Endothelial cell (in vitro differentiated cells): ENCODE data around the gene MYL3. TPM values are rescaled to one million over a fixed set of nuclear protein-coding genes. Genes with fewer than 3 reads are reported as not detected.

Experiments used
- DNase-seq: peaks from one replicate; pipeline ENCODE4 v3.0.0; 2021; ENCODE audit warnings: low spot score
- H3K27ac Mint-ChIP-seq: one replicate; pipeline ENCODE4 v1.8.0; 2021; ENCODE audit warnings: mixed read lengths, inconsistent platforms; ENCODE audit not compliant: unreplicated experiment
- H3K27me3 Mint-ChIP-seq: one replicate; pipeline ENCODE4 v1.8.0; 2021; ENCODE audit warnings: mild to moderate bottlenecking, moderate library complexity, mixed read lengths, inconsistent platforms; ENCODE audit not compliant: unreplicated experiment
- H3K36me3 Mint-ChIP-seq: one replicate; pipeline ENCODE4 v1.8.0; 2021; ENCODE audit warnings: mild to moderate bottlenecking, low read depth, mixed read lengths, inconsistent platforms; ENCODE audit not compliant: unreplicated experiment
- H3K4me1 Mint-ChIP-seq: one replicate; pipeline ENCODE4 v1.8.0; 2021; ENCODE audit warnings: mild to moderate bottlenecking, mixed read lengths, inconsistent platforms; ENCODE audit not compliant: unreplicated experiment
- H3K4me3 Mint-ChIP-seq: one replicate; pipeline ENCODE4 v1.8.0; 2021; ENCODE audit warnings: mild to moderate bottlenecking, mixed read lengths, inconsistent platforms; ENCODE audit not compliant: unreplicated experiment
- H3K9me3 Mint-ChIP-seq: one replicate; pipeline ENCODE4 v1.8.0; 2021; ENCODE audit warnings: mixed read lengths, inconsistent platforms; ENCODE audit not compliant: unreplicated experiment
- total RNA-seq: library from RNA; stranded (reverse); fragmentation: NEBNext Ultra II Directional; extraction: Animal tissue kit (Norgen Biotek cat#: 25700); gene quantifications from one replicate; pipeline ENCODE4 v1.2.1, GENCODE V29; 2021; ENCODE audit not compliant: unreplicated experiment
- TF ChIP-seq, protein P1 (sequence below): fragments of 200-600 bp; sonication (generic); IDR thresholded peaks from one replicate; pipeline ENCODE4 v1.5.0; 2021; ENCODE audit warnings: antibody characterized with exemption; ENCODE audit not compliant: unreplicated experiment

The MYL3 gene
- total RNA-seq, 1 donor from 2014 or later, result not detected

DNA sequence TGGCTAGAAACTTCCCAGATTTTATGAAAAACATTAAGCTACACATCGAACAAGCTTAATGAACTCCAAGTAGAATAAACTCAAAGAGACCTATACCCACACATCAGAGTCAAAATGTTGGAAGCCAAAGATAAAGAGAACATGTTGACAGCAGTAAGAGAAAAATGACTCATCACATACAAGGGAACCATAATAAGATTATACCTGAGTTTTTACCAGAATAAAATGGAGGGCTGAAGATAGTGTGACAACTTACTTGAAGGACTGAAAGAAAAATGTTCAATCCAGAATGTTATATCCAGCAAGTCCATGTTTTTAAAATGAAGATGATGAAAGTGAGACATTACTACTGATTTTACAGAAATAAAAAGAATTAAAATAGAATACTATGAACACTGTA, 22.8 kb downstream of the MYL3 start:
- no peak for DNase-seq
- TF ChIP-seq, protein P1, sequence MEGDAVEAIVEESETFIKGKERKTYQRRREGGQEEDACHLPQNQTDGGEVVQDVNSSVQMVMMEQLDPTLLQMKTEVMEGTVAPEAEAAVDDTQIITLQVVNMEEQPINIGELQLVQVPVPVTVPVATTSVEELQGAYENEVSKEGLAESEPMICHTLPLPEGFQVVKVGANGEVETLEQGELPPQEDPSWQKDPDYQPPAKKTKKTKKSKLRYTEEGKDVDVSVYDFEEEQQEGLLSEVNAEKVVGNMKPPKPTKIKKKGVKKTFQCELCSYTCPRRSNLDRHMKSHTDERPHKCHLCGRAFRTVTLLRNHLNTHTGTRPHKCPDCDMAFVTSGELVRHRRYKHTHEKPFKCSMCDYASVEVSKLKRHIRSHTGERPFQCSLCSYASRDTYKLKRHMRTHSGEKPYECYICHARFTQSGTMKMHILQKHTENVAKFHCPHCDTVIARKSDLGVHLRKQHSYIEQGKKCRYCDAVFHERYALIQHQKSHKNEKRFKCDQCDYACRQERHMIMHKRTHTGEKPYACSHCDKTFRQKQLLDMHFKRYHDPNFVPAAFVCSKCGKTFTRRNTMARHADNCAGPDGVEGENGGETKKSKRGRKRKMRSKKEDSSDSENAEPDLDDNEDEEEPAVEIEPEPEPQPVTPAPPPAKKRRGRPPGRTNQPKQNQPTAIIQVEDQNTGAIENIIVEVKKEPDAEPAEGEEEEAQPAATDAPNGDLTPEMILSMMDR, result no peak
- peaks cover 13% of the 10 kb centered on the region for H3K36me3 Mint-ChIP-seq
- no peaks in the 10 kb centered on the region for H3K4me1 Mint-ChIP-seq
- H3K9me3 Mint-ChIP-seq, result peaks cover 16% of the 10 kb centered on the region
- no peak overlapping the region for H3K4me3 Mint-ChIP-seq
- no peak overlapping the region for H3K27ac Mint-ChIP-seq
- no peaks in the 10 kb centered on the region for H3K27me3 Mint-ChIP-seq

GRCh38 chr3:46838301-46838700, 24.9 kb downstream of the MYL3 start:
- Mint-ChIP-seq H3K9me3 (peaks cover 16% of the 10 kb centered on the region), H3K4me3 (no peak overlapping the region), H3K4me1 (no peaks in the 10 kb centered on the region), H3K36me3 (peaks cover 20% of the 10 kb centered on the region), H3K27me3 (no peaks in the 10 kb centered on the region), H3K27ac (no peak overlapping the region)
- DNase-seq, result no peak
- TF ChIP-seq, protein P1, result no peak

DNA sequence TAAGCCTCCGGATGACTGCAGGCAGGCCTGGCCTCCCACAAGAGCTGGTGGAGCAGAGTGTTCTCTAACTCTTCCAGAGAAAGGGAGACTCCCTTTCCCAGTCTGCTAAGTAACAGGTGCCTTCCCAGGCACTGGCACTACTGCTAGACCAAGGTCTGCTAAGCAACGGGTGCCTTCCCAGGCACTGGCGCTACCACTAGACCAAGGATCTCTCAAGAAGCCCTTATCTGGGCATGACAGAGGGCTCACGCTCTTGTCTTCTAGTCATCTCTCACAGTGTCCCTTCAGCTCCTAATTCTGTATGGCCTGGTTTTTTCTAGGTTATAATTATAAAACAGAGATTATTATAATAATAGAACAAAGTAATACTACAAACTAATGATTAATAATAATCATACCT, 27.8 kb downstream of the MYL3 start:
- Mint-ChIP-seq H3K27ac (no peak overlapping the region), H3K4me3 (no peak overlapping the region), H3K9me3 (peaks cover 12% of the 10 kb centered on the region), H3K36me3 (peaks cover 20% of the 10 kb centered on the region), H3K27me3 (peaks cover 2% of the 10 kb centered on the region), H3K4me1 (no peaks in the 10 kb centered on the region)
- DNase-seq, result no peak
- TF ChIP-seq, protein P1, result no peak

- TF ChIP-seq, protein P1, result no peak
- Mint-ChIP-seq H3K9me3 (peaks cover 12% of the 10 kb centered on the region), H3K27ac (no peak overlapping the region), H3K4me1 (no peaks in the 10 kb centered on the region), H3K4me3 (no peak overlapping the region), H3K36me3 (peaks cover 20% of the 10 kb centered on the region), H3K27me3 (peaks cover 2% of the 10 kb centered on the region)
- no peak for DNase-seq
Measured at GRCh38 chr3:46835054-46835453, 28.2 kb downstream of the MYL3 start.

GRCh38 chr3:46833346-46834300, 29.6 kb downstream of the MYL3 start:
- H3K4me1 Mint-ChIP-seq, result no peaks in the 10 kb centered on the region
- H3K4me3 Mint-ChIP-seq, result no peak overlapping the region
- TF ChIP-seq, protein P1, result no peak
- H3K9me3 Mint-ChIP-seq, result peaks cover 5% of the 10 kb centered on the region
- no peak overlapping the region for H3K27ac Mint-ChIP-seq
- H3K27me3 Mint-ChIP-seq, result peaks cover 2% of the 10 kb centered on the region
- DNase-seq, result no peak
- H3K36me3 Mint-ChIP-seq, result peaks cover 12% of the 10 kb centered on the region
